Measurements from ENCODE around the gene PRELID3B. TPM values are rescaled to one million over a fixed set of nuclear protein-coding genes. Genes with fewer than 3 reads are reported as not detected.

The PRELID3B gene
- total RNA-seq, 1 donor from 2014 or later, result 47.2 TPM

GRCh38 chr20:58984691-58985090 is 57.9 kb downstream of the PRELID3B start:
- Histone ChIP-seq H3K9me3 (no peaks in the 10 kb centered on the region), H3K4me3 (no peak overlapping the region), H3K27me3 (no peaks in the 10 kb centered on the region), H3K27ac (no peak overlapping the region), H3K36me3 (peaks cover 39% of the 10 kb centered on the region), H3K4me1 (peaks cover 24% of the 10 kb centered on the region)
- ATAC-seq, result no peak
- no peak for DNase-seq
- TF ChIP-seq CTCF (IDR thresholded peaks at IDR 0.05), result no peak
- intact Hi-C loops (cut with DNase I), result no loop called here

Other genes with a start within 250 kb of the PRELID3B start
- 1.1 TPM for gene GNAS-AS1, start 191.9 kb downstream of the PRELID3B start, total RNA-seq
- gene GNAS, start 190.1 kb downstream of the PRELID3B start, total RNA-seq, result 746 TPM
- gene NELFCD, start 61.5 kb downstream of the PRELID3B start, total RNA-seq, result 51.2 TPM
- 355 TPM for gene CTSZ, start 35.5 kb downstream of the PRELID3B start, total RNA-seq
- 3.0 TPM for gene TUBB1, start 23.4 kb downstream of the PRELID3B start, total RNA-seq
- 59.7 TPM for gene ATP5F1E, start 10.5 kb downstream of the PRELID3B start, total RNA-seq
- gene ZNF831, start 121.0 kb upstream of the PRELID3B start, total RNA-seq, result 1.0 TPM